GM12878 (cell line): Measurements from ENCODE around the gene TRIAP1. TPM values are rescaled to one million over a fixed set of nuclear protein-coding genes. Genes with fewer than 3 reads are reported as not detected.

Source experiments
- CBX3 ChIP-seq: fragments of 200-600 bp; sonication (generic); IDR thresholded peaks from 2 replicates; pipeline ENCODE4 v1.6.1; 2016; ENCODE audit warnings: low read depth, borderline replicate concordance
- RAD21 ChIP-seq: IDR thresholded peaks from 2 replicates; pipeline ENCODE4 v1.6.1; 2011; ENCODE audit warnings: mild to moderate bottlenecking, low read depth, low read length, moderate library complexity; ENCODE audit not compliant: insufficient read depth
- polyA plus RNA-seq, 11 experiments: library from polyadenylated mRNA; depleted of rRNA in 4 of 11; unstranded in 6 of 11; stranded (reverse) in 5 of 11; fragments of >200 nt; fragmentation: Nextera tagmentation in 4 of 11; fragmentation: Illumina TruSeq in 1 of 11; extraction: Ambion mirVana in 4 of 11; extraction: Trizol in 1 of 11; gene quantifications; 1 replicate in 1 of 11; 2 replicates in 10 of 11; pipeline versions ENCODE4 v1.2.1 to v1.2.3, GENCODE V29; 2011 to 2016; ENCODE audit warnings: inconsistent platforms in 2 of 11, missing spikeins in 2 of 11, low read depth in 1 of 11
- total RNA-seq, 4 experiments: library from RNA; depleted of rRNA in 3 of 4; stranded (reverse); fragments of >200 nt in 3 of 4; fragmentation: Illumina TruSeq in 1 of 4; extraction: Trizol in 1 of 4; gene quantifications; 2 replicates each; pipeline versions ENCODE4 v1.2.1 to v1.2.3, GENCODE V29; 2013 to 2021
- TF ChIP-seq, protein P1 (sequence below): fragments of 450-650 bp; IDR thresholded peaks from 2 replicates; pipeline ENCODE4 v1.6.1; 2017; ENCODE audit warnings: mild to moderate bottlenecking, moderate library complexity
- TF ChIP-seq, protein P2 (sequence below), 3 experiments: IDR thresholded peaks in 2 of 3; conservative IDR thresholded peaks in 1 of 3; 2 replicates each; pipeline ENCODE4 v1.5.1; 2011; ENCODE audit warnings: low read depth in 3 of 3, low read length in 3 of 3, mild to moderate bottlenecking in 3 of 3, control low read depth in 2 of 3, moderate library complexity in 2 of 3, inconsistent platforms in 1 of 3, mixed read lengths in 1 of 3; ENCODE audit not compliant: control insufficient read depth in 2 of 3, insufficient read depth in 1 of 3; ENCODE audit errors: extremely low read depth in 1 of 3

Gene TRIAP1
- total and polyA plus RNA-seq, 10 of the 15 experiments (the other 5 are each of a cell fraction or from before 2014, with no cell fraction given) = 44.8 to 346 (median 80.8) TPM

DNA sequence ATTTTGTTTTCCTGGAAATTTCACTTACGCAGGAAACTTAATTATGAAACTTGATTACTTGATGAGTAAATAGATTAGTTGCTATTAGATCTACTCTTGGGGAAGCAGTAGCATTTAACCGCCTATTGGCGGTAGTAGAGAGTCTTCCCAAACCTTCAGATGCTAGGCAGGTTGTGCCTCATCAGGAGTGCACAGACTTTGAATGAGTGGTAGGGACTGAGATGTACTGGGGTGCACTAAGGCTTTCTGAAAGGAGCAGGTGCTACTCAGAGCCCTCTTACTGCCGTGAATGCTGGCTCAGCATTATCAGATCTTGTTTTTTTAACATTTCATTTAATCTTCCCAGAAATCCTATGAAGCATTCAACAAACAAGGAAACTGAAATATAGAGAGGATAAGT lies 7.8 kb upstream of the TRIAP1 start (continued):
- TF ChIP-seq, protein P1, sequence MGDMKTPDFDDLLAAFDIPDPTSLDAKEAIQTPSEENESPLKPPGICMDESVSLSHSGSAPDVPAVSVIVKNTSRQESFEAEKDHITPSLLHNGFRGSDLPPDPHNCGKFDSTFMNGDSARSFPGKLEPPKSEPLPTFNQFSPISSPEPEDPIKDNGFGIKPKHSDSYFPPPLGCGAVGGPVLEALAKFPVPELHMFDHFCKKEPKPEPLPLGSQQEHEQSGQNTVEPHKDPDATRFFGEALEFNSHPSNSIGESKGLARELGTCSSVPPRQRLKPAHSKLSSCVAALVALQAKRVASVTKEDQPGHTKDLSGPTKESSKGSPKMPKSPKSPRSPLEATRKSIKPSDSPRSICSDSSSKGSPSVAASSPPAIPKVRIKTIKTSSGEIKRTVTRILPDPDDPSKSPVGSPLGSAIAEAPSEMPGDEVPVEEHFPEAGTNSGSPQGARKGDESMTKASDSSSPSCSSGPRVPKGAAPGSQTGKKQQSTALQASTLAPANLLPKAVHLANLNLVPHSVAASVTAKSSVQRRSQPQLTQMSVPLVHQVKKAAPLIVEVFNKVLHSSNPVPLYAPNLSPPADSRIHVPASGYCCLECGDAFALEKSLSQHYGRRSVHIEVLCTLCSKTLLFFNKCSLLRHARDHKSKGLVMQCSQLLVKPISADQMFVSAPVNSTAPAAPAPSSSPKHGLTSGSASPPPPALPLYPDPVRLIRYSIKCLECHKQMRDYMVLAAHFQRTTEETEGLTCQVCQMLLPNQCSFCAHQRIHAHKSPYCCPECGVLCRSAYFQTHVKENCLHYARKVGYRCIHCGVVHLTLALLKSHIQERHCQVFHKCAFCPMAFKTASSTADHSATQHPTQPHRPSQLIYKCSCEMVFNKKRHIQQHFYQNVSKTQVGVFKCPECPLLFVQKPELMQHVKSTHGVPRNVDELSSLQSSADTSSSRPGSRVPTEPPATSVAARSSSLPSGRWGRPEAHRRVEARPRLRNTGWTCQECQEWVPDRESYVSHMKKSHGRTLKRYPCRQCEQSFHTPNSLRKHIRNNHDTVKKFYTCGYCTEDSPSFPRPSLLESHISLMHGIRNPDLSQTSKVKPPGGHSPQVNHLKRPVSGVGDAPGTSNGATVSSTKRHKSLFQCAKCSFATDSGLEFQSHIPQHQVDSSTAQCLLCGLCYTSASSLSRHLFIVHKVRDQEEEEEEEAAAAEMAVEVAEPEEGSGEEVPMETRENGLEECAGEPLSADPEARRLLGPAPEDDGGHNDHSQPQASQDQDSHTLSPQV = no peak
- TF ChIP-seq CBX3 (no peak), RAD21 (peak; percentile 40; the same call in 1 of the 2 replicates)
- TF ChIP-seq, protein P2, sequence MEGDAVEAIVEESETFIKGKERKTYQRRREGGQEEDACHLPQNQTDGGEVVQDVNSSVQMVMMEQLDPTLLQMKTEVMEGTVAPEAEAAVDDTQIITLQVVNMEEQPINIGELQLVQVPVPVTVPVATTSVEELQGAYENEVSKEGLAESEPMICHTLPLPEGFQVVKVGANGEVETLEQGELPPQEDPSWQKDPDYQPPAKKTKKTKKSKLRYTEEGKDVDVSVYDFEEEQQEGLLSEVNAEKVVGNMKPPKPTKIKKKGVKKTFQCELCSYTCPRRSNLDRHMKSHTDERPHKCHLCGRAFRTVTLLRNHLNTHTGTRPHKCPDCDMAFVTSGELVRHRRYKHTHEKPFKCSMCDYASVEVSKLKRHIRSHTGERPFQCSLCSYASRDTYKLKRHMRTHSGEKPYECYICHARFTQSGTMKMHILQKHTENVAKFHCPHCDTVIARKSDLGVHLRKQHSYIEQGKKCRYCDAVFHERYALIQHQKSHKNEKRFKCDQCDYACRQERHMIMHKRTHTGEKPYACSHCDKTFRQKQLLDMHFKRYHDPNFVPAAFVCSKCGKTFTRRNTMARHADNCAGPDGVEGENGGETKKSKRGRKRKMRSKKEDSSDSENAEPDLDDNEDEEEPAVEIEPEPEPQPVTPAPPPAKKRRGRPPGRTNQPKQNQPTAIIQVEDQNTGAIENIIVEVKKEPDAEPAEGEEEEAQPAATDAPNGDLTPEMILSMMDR (IDR thresholded peaks at IDR 0.05 in 2 of 3, conservative IDR thresholded peaks at IDR 0.05 in 1 of 3; ENCODE audit: control insufficient read depth in 2 of 3, extremely low read depth in 1 of 3, insufficient read depth in 1 of 3, low read depth in 3 of 3, low read length in 3 of 3) = peak; percentile 55 to 74 (median 62)
